WTC11 (cell line): Measurements from ENCODE around the gene CCDC88A. TPM values are rescaled to one million over a fixed set of nuclear protein-coding genes. Genes with fewer than 3 reads are reported as not detected.

Experiments
- ATAC-seq: fragments of 200-7000 bp; cut with Tn5 transposase; 2 replicates; pipeline ENCODE4 v1.10.0; 2021; ENCODE audit warnings: mild to moderate bottlenecking, moderate library complexity
- CTCF ChIA-PET: fragments of 300-600 bp; sonication (Branson Sonifier 250); formaldehyde crosslinking; loops from one replicate; lab custom pipeline; 2021; ENCODE audit warnings: antibody characterized with exemption; lab: Charles Lee
- POLR2A ChIA-PET: fragments of 350-600 bp; sonication (Branson Sonifier 250); formaldehyde crosslinking; loops from one replicate; lab custom pipeline; 2021; ENCODE audit warnings: antibody characterized with exemption; lab: Charles Lee
- DNase-seq: peaks from one replicate; pipeline ENCODE4 v3.0.0; 2021; ENCODE audit warnings: low spot score
- H3K27ac Mint-ChIP-seq: 2 replicates; pipeline ENCODE4 v1.8.0; 2021; ENCODE audit warnings: mixed read lengths
- H3K27me3 Mint-ChIP-seq: 2 replicates; pipeline ENCODE4 v1.8.0; 2021; ENCODE audit warnings: low read depth, mild to moderate bottlenecking, moderate library complexity, mixed read lengths
- H3K36me3 Mint-ChIP-seq: 2 replicates; pipeline ENCODE4 v1.8.0; 2021; ENCODE audit warnings: mixed read lengths
- H3K4me1 Mint-ChIP-seq: 2 replicates; pipeline ENCODE4 v1.8.0; 2022; ENCODE audit warnings: mixed read lengths
- H3K4me3 Mint-ChIP-seq: 2 replicates; pipeline ENCODE4 v1.8.0; 2021; ENCODE audit warnings: mild to moderate bottlenecking, moderate library complexity, mixed read lengths
- H3K9me3 Mint-ChIP-seq: 2 replicates; pipeline ENCODE4 v1.8.0; 2021; ENCODE audit warnings: mixed read lengths
- CREB1 ChIP-seq: sonication (generic); formaldehyde crosslinking; IDR thresholded peaks from 2 replicates; pipeline ENCODE4 v1.8.0; 2023; ENCODE audit warnings: mild to moderate bottlenecking, missing genetic modification reagents
- ELF4 ChIP-seq: sonication (generic); formaldehyde crosslinking; IDR thresholded peaks from 2 replicates; pipeline ENCODE4 v1.8.1; 2022; ENCODE audit warnings: low read depth, mild to moderate bottlenecking, moderate library complexity, missing genetic modification reagents
- FOXP1 ChIP-seq: sonication (generic); formaldehyde crosslinking; IDR thresholded peaks from 2 replicates; pipeline ENCODE4 v1.8.0; 2022; ENCODE audit warnings: missing genetic modification reagents, mild to moderate bottlenecking, moderate library complexity, borderline replicate concordance
- GTF2I ChIP-seq: fragments of 250-450 bp; sonication (Bioruptor Pico); conservative IDR thresholded peaks from 2 replicates; pipeline ENCODE4 v1.4.0; 2021; ENCODE audit warnings: mild to moderate bottlenecking
- MYBL2 ChIP-seq: sonication (generic); formaldehyde crosslinking; IDR thresholded peaks from 2 replicates; pipeline ENCODE4 v1.8.1; 2023; ENCODE audit warnings: mild to moderate bottlenecking, moderate library complexity, missing genetic modification reagents
- NFYB ChIP-seq: sonication (generic); formaldehyde crosslinking; conservative IDR thresholded peaks from 2 replicates; pipeline ENCODE4 v1.8.0; 2022; ENCODE audit warnings: low read depth, missing genetic modification reagents
- NR2C2 ChIP-seq: sonication (generic); formaldehyde crosslinking; IDR thresholded peaks from 2 replicates; pipeline ENCODE4 v1.8.0; 2022; ENCODE audit warnings: mild to moderate bottlenecking, missing genetic modification reagents
- SMAD3 ChIP-seq: sonication (generic); formaldehyde crosslinking; IDR thresholded peaks from 2 replicates; pipeline ENCODE4 v1.8.0; 2022; ENCODE audit warnings: missing genetic modification reagents, mild to moderate bottlenecking, borderline replicate concordance
- TEAD4 ChIP-seq: sonication (generic); formaldehyde crosslinking; IDR thresholded peaks from 2 replicates; pipeline ENCODE4 v1.8.0; 2022; ENCODE audit warnings: mild to moderate bottlenecking, missing genetic modification reagents
- ZNF396 ChIP-seq: fragments of 250-450 bp; sonication (Bioruptor Pico); IDR thresholded peaks from 2 replicates; pipeline ENCODE4 v1.8.0; 2021; ENCODE audit warnings: mild to moderate bottlenecking, moderate library complexity, borderline replicate concordance
- ZNF416 ChIP-seq: fragments of 250-450 bp; sonication (Bioruptor Pico); IDR thresholded peaks from 2 replicates; pipeline ENCODE4 v1.9.0; 2021; ENCODE audit warnings: mild to moderate bottlenecking, inconsistent platforms
- total RNA-seq: library from RNA; stranded (reverse); gene quantifications from 3 replicates; pipeline ENCODE4 v1.2.3, GENCODE V29; 2021
- TF ChIP-seq, protein P1 (sequence below): fragments of 250-450 bp; sonication (Bioruptor Pico); IDR thresholded peaks from 2 replicates; pipeline ENCODE4 v1.9.0; 2021; ENCODE audit warnings: mild to moderate bottlenecking
- TF ChIP-seq, protein P2 (sequence below): fragments of 250-450 bp; sonication (Bioruptor Pico); IDR thresholded peaks from 2 replicates; pipeline ENCODE4 v2.1.2; 2022; ENCODE audit warnings: mild to moderate bottlenecking, moderate library complexity
- TF ChIP-seq, protein P3 (sequence below): sonication (generic); formaldehyde crosslinking; IDR thresholded peaks from 2 replicates; pipeline ENCODE4 v1.8.1; 2023; ENCODE audit warnings: mild to moderate bottlenecking, missing genetic modification reagents, borderline replicate concordance
- TF ChIP-seq, protein P4 (sequence below): sonication (generic); formaldehyde crosslinking; IDR thresholded peaks from 2 replicates; pipeline ENCODE4 v1.8.1; 2022; ENCODE audit warnings: mild to moderate bottlenecking, missing genetic modification reagents, moderate library complexity, borderline replicate concordance
- TF ChIP-seq, protein P5 (sequence below): fragments of 250-450 bp; sonication (Bioruptor Pico); conservative IDR thresholded peaks from 2 replicates; pipeline ENCODE4 v1.9.0; 2021; ENCODE audit warnings: mild to moderate bottlenecking
- TF ChIP-seq, protein P6 (sequence below): sonication (generic); formaldehyde crosslinking; IDR thresholded peaks from 2 replicates; pipeline ENCODE4 v1.8.1; 2023; ENCODE audit warnings: mild to moderate bottlenecking, missing genetic modification reagents, moderate library complexity
- TF ChIP-seq, protein P7 (sequence below): sonication (generic); formaldehyde crosslinking; IDR thresholded peaks from 2 replicates; pipeline ENCODE4 v1.8.1; 2023; ENCODE audit warnings: mild to moderate bottlenecking, missing genetic modification reagents
- TF ChIP-seq, protein P8 (sequence below): fragments of 250-450 bp; sonication (Bioruptor Pico); IDR thresholded peaks from 2 replicates; pipeline ENCODE4 v1.8.0; 2021; ENCODE audit warnings: mild to moderate bottlenecking
- TF ChIP-seq, protein P9 (sequence below): sonication (generic); formaldehyde crosslinking; IDR thresholded peaks from 2 replicates; pipeline ENCODE4 v1.8.1; 2023; ENCODE audit warnings: mild to moderate bottlenecking, missing genetic modification reagents, moderate library complexity

Gene CCDC88A
- total RNA-seq, 1 experiment from 2014 or later = 97.5 TPM

DNA sequence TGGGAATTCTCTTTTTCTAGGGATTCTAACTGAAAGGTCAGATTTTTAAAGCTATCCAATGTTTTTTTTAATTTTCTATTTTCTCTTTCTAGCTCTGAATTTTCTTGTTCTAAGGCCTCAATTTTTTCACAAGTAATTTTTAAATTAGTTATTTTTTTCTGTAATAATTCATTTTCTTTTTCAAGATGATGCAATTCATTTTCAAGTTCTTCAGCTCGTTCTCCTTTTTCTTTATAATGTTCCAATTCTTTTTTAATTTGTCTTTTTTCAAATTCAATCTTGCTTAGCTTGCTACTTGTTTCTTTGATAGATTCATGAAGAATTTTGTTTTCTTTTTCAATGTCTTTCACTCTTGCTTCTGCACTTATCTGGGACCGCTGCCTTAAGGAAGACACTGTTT, 84.9 kb downstream of the CCDC88A start (continued):
- no peak for TF ChIP-seq FOXP1 (CRISPR knock-in tag)
- no peak for TF ChIP-seq ZNF416 (CRISPR knock-in tag)
- TF ChIP-seq, protein P1, sequence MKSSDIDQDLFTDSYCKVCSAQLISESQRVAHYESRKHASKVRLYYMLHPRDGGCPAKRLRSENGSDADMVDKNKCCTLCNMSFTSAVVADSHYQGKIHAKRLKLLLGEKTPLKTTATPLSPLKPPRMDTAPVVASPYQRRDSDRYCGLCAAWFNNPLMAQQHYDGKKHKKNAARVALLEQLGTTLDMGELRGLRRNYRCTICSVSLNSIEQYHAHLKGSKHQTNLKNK (CRISPR knock-in tag) = no peak
- no peak for TF ChIP-seq MYBL2 (CRISPR knock-in tag)
- TF ChIP-seq, protein P2, sequence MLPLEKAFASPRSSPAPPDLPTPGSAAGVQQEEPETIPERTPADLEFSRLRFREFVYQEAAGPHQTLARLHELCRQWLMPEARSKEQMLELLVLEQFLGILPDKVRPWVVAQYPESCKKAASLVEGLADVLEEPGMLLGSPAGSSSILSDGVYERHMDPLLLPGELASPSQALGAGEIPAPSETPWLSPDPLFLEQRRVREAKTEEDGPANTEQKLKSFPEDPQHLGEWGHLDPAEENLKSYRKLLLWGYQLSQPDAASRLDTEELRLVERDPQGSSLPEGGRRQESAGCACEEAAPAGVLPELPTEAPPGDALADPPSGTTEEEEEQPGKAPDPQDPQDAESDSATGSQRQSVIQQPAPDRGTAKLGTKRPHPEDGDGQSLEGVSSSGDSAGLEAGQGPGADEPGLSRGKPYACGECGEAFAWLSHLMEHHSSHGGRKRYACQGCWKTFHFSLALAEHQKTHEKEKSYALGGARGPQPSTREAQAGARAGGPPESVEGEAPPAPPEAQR = no peak
- TF ChIP-seq, all 79 proteins: peak for 0

DNA sequence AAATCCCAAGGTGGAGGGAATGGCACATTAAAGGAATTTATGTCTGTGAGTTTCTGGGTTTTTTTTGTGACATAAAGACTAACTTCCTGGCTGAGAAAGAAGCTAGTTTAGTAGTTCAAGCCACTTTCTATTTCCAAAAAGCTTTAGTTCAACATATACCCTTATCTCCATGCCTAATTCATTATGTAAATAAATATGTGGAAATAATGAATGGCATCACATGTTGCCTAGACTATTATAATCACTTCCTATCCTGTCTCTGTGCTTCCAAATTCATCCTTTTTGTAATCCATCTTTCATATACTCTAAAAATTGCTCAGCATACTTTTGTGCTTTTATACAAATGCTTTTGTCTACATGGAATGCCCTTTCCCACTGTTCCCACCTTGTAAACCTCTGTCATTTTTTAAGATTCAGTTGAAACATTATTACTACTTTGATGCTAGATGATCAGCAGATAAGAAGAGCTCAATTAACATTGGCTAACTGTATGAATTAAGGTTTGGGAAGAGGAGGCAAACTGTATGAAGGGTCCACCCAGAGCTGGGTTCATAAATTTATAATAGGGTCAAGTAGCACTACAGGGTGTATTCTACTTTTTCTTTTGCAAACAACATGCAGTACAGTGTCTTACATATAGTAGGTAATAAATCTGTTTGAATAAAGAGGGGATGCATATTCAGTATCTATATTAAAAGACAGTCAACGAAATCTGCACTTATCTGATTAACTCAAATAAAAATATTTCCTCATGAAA, 88.9 kb downstream of the CCDC88A start:
- Mint-ChIP-seq H3K27me3 (no peaks in the 10 kb centered on the region), H3K36me3 (peaks cover 48% of the 10 kb centered on the region), H3K27ac (no peak overlapping the region), H3K4me3 (no peak overlapping the region), H3K4me1 (no peaks in the 10 kb centered on the region), H3K9me3 (0 out of 2 replicates have a peak, but pooled peaks cover 3% of the 10 kb centered on the region)
- DNase-seq (no peak), ATAC-seq (no peak)
- ChIA-PET CTCF (no interaction called here), POLR2A (no interaction called here)
- TF ChIP-seq, protein P3, sequence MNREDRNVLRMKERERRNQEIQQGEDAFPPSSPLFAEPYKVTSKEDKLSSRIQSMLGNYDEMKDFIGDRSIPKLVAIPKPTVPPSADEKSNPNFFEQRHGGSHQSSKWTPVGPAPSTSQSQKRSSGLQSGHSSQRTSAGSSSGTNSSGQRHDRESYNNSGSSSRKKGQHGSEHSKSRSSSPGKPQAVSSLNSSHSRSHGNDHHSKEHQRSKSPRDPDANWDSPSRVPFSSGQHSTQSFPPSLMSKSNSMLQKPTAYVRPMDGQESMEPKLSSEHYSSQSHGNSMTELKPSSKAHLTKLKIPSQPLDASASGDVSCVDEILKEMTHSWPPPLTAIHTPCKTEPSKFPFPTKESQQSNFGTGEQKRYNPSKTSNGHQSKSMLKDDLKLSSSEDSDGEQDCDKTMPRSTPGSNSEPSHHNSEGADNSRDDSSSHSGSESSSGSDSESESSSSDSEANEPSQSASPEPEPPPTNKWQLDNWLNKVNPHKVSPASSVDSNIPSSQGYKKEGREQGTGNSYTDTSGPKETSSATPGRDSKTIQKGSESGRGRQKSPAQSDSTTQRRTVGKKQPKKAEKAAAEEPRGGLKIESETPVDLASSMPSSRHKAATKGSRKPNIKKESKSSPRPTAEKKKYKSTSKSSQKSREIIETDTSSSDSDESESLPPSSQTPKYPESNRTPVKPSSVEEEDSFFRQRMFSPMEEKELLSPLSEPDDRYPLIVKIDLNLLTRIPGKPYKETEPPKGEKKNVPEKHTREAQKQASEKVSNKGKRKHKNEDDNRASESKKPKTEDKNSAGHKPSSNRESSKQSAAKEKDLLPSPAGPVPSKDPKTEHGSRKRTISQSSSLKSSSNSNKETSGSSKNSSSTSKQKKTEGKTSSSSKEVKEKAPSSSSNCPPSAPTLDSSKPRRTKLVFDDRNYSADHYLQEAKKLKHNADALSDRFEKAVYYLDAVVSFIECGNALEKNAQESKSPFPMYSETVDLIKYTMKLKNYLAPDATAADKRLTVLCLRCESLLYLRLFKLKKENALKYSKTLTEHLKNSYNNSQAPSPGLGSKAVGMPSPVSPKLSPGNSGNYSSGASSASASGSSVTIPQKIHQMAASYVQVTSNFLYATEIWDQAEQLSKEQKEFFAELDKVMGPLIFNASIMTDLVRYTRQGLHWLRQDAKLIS (CRISPR knock-in tag) = no peak
- TF ChIP-seq, protein P1 (CRISPR knock-in tag) = no peak
- no peak for TF ChIP-seq TEAD4 (CRISPR knock-in tag)
- TF ChIP-seq FOXP1 (CRISPR knock-in tag) = no peak
- no peak for TF ChIP-seq CREB1 (CRISPR knock-in tag)
- no peak for TF ChIP-seq ZNF416 (CRISPR knock-in tag)
- TF ChIP-seq, protein P4, sequence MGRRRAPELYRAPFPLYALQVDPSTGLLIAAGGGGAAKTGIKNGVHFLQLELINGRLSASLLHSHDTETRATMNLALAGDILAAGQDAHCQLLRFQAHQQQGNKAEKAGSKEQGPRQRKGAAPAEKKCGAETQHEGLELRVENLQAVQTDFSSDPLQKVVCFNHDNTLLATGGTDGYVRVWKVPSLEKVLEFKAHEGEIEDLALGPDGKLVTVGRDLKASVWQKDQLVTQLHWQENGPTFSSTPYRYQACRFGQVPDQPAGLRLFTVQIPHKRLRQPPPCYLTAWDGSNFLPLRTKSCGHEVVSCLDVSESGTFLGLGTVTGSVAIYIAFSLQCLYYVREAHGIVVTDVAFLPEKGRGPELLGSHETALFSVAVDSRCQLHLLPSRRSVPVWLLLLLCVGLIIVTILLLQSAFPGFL (CRISPR knock-in tag) = no peak
- no peak for TF ChIP-seq ELF4 (CRISPR knock-in tag)
- TF ChIP-seq NR2C2 (CRISPR knock-in tag) = no peak
- no peak for TF ChIP-seq ZNF396 (CRISPR knock-in tag)
- TF ChIP-seq, protein P5, sequence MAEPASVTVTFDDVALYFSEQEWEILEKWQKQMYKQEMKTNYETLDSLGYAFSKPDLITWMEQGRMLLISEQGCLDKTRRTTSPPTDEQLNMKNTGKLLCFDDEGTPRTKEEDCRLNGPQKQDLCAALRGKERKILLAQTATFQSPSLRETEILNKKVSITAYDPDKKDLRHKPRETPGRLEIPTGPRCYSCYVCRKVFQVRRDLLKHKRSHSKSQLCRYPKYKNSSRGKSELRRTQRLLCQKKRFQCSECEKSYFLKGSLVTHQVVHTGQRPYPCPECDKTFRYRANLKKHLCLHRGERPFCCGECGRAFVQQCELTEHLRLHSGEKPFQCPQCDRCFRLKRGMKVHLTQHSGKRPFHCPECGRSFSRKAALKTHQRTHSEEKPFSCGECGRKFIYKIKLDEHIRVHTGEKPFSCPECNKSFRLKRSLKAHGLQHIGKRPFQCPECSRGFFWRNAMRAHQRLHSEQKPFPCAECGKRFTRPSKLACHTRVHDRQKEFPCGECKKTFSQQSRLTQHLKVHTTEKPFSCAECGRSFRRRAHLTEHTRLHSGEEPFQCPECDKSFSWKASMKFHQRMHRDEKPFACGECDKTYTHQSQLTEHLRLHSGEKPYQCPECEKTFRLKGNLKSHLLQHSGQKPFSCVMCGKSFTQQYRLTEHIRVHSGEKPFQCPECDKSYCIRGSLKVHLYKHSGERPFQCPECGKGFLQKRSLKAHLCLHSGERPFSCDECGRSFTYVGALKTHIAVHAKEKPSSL = no peak
- TF ChIP-seq MYBL2 (CRISPR knock-in tag) = no peak
- TF ChIP-seq SMAD3 (CRISPR knock-in tag) = no peak
- TF ChIP-seq, protein P6, sequence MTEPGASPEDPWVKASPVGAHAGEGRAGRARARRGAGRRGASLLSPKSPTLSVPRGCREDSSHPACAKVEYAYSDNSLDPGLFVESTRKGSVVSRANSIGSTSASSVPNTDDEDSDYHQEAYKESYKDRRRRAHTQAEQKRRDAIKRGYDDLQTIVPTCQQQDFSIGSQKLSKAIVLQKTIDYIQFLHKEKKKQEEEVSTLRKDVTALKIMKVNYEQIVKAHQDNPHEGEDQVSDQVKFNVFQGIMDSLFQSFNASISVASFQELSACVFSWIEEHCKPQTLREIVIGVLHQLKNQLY (CRISPR knock-in tag) = no peak
- TF ChIP-seq NFYB (CRISPR knock-in tag) = no peak
- no peak for TF ChIP-seq GTF2I (CRISPR knock-in tag)
- TF ChIP-seq, protein P7, sequence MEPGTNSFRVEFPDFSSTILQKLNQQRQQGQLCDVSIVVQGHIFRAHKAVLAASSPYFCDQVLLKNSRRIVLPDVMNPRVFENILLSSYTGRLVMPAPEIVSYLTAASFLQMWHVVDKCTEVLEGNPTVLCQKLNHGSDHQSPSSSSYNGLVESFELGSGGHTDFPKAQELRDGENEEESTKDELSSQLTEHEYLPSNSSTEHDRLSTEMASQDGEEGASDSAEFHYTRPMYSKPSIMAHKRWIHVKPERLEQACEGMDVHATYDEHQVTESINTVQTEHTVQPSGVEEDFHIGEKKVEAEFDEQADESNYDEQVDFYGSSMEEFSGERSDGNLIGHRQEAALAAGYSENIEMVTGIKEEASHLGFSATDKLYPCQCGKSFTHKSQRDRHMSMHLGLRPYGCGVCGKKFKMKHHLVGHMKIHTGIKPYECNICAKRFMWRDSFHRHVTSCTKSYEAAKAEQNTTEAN (CRISPR knock-in tag) = no peak
- TF ChIP-seq, protein P8, sequence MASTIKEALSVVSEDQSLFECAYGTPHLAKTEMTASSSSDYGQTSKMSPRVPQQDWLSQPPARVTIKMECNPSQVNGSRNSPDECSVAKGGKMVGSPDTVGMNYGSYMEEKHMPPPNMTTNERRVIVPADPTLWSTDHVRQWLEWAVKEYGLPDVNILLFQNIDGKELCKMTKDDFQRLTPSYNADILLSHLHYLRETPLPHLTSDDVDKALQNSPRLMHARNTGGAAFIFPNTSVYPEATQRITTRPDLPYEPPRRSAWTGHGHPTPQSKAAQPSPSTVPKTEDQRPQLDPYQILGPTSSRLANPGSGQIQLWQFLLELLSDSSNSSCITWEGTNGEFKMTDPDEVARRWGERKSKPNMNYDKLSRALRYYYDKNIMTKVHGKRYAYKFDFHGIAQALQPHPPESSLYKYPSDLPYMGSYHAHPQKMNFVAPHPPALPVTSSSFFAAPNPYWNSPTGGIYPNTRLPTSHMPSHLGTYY (CRISPR knock-in tag) = no peak
- TF ChIP-seq, protein P9, sequence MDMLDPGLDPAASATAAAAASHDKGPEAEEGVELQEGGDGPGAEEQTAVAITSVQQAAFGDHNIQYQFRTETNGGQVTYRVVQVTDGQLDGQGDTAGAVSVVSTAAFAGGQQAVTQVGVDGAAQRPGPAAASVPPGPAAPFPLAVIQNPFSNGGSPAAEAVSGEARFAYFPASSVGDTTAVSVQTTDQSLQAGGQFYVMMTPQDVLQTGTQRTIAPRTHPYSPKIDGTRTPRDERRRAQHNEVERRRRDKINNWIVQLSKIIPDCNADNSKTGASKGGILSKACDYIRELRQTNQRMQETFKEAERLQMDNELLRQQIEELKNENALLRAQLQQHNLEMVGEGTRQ (CRISPR knock-in tag) = no peak
